NB4 (cell line): ENCODE measurements around the gene ANKHD1.

Experiments
- MYC ChIP-seq: IDR thresholded peaks from 2 replicates; pipeline ENCODE4 v1.6.1; 2011; ENCODE audit warnings: low read depth, low read length
- TF ChIP-seq, protein P1 (sequence below): IDR thresholded peaks from 2 replicates; pipeline ENCODE4 v1.6.1; 2011; ENCODE audit warnings: low read depth, low read length
- TF ChIP-seq, protein P2 (sequence below): IDR thresholded peaks from one replicate; pipeline ENCODE4 v1.5.1; 2012; ENCODE audit warnings: low read depth, low read length

- TF ChIP-seq, protein P1, sequence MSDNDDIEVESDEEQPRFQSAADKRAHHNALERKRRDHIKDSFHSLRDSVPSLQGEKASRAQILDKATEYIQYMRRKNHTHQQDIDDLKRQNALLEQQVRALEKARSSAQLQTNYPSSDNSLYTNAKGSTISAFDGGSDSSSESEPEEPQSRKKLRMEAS = no peak
- TF ChIP-seq, protein P2, sequence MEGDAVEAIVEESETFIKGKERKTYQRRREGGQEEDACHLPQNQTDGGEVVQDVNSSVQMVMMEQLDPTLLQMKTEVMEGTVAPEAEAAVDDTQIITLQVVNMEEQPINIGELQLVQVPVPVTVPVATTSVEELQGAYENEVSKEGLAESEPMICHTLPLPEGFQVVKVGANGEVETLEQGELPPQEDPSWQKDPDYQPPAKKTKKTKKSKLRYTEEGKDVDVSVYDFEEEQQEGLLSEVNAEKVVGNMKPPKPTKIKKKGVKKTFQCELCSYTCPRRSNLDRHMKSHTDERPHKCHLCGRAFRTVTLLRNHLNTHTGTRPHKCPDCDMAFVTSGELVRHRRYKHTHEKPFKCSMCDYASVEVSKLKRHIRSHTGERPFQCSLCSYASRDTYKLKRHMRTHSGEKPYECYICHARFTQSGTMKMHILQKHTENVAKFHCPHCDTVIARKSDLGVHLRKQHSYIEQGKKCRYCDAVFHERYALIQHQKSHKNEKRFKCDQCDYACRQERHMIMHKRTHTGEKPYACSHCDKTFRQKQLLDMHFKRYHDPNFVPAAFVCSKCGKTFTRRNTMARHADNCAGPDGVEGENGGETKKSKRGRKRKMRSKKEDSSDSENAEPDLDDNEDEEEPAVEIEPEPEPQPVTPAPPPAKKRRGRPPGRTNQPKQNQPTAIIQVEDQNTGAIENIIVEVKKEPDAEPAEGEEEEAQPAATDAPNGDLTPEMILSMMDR = no peak
- no peak for TF ChIP-seq MYC
Observed at GRCh38 chr5:140417235-140417634, 15.6 kb downstream of the ANKHD1 start.
